ENCODE measurements around the gene ROR1. TPM values are rescaled to one million over a fixed set of nuclear protein-coding genes. Genes with fewer than 3 reads are reported as not detected.

Gene ROR1
- total and polyA plus RNA-seq, 10 of the 15 experiments (the other 5 are each of a cell fraction or from before 2014, with no cell fraction given), result 0.02 to 0.08 (median 0.05) TPM; not detected in 6

- TF ChIP-seq ZNF592 (IDR thresholded peaks at IDR 0.05) (no peak), NR2F1 (conservative IDR thresholded peaks at IDR 0.05) (no peak)
These were observed 57.6 kb downstream of the ROR1 start (continued) for GRCh38 chr1:63831409-63831808.

- H3K4me3 ChIP-seq, result no peak overlapping the region
- no peak for DNase-seq (ENCODE audit: low read depth, low spot score)
- ATAC-seq, result no peak
- in situ Hi-C loops (cut with MboI) (no loop called here), intact Hi-C loops (cut with micrococcal nuclease; ENCODE audit: unreplicated experiment) (no loop called here)
- FAIRE-seq, result no peak
- no peaks in the 10 kb centered on the region for H3K9me3 ChIP-seq (replicated peaks; ENCODE audit: control insufficient read depth, insufficient read depth, low read length)
- CTCF ChIA-PET, result interaction anchor here (1.0 kb wide), 1 partner anchor 413 kb away, joined by 3 read pairs; no protein-coding TSS in a partner anchor
- RAD21 ChIA-PET (ENCODE audit: unreplicated experiment), result interaction anchor here (0.7 to 1.4 kb wide), 5 partner anchors 20 to 544 kb away, joined by 3 to 5 read pairs (median 3); no protein-coding TSS in a partner anchor
- no peaks in the 10 kb centered on the region for H3K79me2 ChIP-seq (ENCODE audit: control insufficient read depth, insufficient read depth, low read length)
- WGBS (ENCODE audit: insufficient coverage, insufficient replicate concordance, low lambda C conversion rate, missing lambda C conversion rate), result 15% methylated on average over 7 of the region's 7 CpGs
- no peak overlapping the region for H3K4me2 ChIP-seq (ENCODE audit: control insufficient read depth, insufficient read depth)
- SMC1A ChIA-PET (ENCODE audit: uncharacterized antibody, unreplicated experiment), result interaction anchor here (0.7 to 2.0 kb wide), 7 partner anchors 12 to 81 kb away, joined by 3 to 8 read pairs (median 4); no protein-coding TSS in a partner anchor
- POLR2A ChIA-PET, result interaction anchor here (1.2 to 1.8 kb wide), 2 partner anchors 12 to 19 kb away, joined by 4 read pairs; no protein-coding TSS in a partner anchor
- no peak overlapping the region for H3K27ac ChIP-seq (ENCODE audit: control insufficient read depth, insufficient read depth)
- H4K20me1 ChIP-seq (ENCODE audit: control insufficient read depth, insufficient read depth), result no peaks in the 10 kb centered on the region
- BruUV-seq (replicated peaks), result no TSS peak
- no peaks in the 10 kb centered on the region for H3K27me3 ChIP-seq (replicated peaks in 1 of 2; ENCODE audit: control insufficient read depth in 2 of 2, insufficient read depth in 2 of 2, low read length in 1 of 2)
- H3K36me3 ChIP-seq (ENCODE audit: control insufficient read depth in 2 of 2, insufficient read depth in 2 of 2, low read length in 1 of 2), result no peaks in the 10 kb centered on the region
- TF ChIP-seq PAX5 (IDR thresholded peaks at IDR 0.05; ENCODE audit: borderline replicate concordance, low read depth, low read length) (no peak), ZBED1 (IDR thresholded peaks at IDR 0.05; ENCODE audit: borderline replicate concordance) (no peak)
- no peak overlapping the region for H3K9ac ChIP-seq (ENCODE audit: control insufficient read depth, insufficient read depth, low read length)
- H2AFZ ChIP-seq (ENCODE audit: control insufficient read depth, low read depth, low read length), result no peak overlapping the region
- H3K4me1 ChIP-seq (ENCODE audit: control insufficient read depth, insufficient read depth, low read length), result peaks cover 1% of the 10 kb centered on the region; the same call in 1 of the 2 replicates
These were observed 59.7 kb downstream of the ROR1 start for GRCh38 chr1:63833363-63834119.
